ENCODE results near the gene COA8.
"Not testable (repeated sequence)": the region's sequence is repeated elsewhere in the genome, so short reads cannot be mapped to it uniquely, and the experiment has no call there.

Gene COA8, protein sequence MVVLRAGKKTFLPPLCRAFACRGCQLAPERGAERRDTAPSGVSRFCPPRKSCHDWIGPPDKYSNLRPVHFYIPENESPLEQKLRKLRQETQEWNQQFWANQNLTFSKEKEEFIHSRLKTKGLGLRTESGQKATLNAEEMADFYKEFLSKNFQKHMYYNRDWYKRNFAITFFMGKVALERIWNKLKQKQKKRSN

DNA sequence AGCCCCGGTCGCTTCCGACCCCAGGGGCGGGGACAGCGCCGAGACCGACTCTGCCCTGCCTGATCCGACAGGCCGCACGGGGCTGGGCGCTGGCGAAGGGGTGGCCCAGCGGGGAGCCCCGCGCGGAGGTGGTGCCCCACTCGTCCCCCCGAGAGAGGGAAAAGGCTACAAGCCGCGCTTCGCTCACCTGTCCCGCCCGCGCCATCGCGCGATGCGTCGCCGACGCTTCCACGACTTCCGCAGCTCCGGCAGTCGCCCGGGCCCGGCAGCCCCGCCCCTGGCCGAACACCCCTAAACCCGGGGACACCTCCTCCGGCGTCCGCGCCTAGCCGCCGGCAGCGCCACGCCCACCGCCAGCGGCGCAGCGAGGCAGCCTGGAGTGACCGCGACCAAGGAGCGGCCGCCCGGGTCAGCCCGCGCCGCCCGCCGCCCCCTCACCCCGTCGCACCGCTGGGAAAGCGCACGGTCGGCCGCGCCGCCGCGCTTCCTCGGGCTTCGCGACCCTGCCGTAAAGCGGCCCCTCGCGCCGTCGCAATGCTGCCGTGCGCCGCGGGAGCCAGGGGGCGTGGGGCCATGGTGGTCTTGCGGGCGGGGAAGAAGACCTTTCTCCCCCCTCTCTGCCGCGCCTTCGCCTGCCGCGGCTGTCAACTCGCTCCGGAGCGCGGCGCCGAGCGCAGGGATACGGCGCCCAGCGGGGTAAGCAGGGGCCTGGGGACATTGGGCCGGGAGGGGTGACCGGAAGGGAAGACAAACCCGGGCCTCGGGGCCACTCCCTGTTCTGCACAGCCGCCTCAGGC is at the start of gene COA8, which contains the start of gene BAG5:
COA8 (plus strand) TSS at position 532 of the 797 bp plus-strand sequence; CDS start at position 574, 42 bp downstream.
BAG5 (minus strand) TSS at position 229 of the 797 bp plus-strand sequence. CDS start 1,493 bp downstream, outside the sequence.
- DNase-seq: peak; percentile 97

- DNase-seq: no peak
Observed at GRCh38 chr14:103514596-103515421, 48.0 kb upstream of the COA8 start.

GRCh38 chr14:103516426-103517173 is 46.2 kb upstream of the COA8 start:
- DNase-seq: no peak

DNA sequence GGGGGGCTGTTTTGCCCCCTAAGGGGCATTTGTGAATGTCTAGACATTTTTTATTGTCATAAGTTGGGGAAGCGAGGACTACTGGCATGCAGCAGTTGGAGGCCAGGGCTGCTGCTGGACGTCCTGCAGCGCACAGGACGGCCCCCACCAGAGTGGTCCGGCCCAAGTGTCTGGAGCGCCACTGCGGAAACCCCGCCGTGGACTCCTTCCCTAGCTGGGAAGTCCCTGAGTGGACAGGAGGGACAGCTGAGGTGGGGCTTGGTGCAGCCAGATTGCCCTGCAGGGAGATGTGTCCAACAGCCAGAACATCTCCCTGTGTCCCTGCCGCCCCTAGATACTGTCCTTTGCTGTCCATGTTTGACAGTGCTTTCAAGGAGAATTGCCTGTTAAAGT is 45.6 kb upstream of the COA8 start:
- DNase-seq: no peak

- no peak for DNase-seq
Observed at GRCh38 chr14:103517721-103518421, 44.9 kb upstream of the COA8 start.

GRCh38 chr14:103518422-103519042 is 44.2 kb upstream of the COA8 start:
- DNase-seq: peak; percentile 69

GRCh38 chr14:103519043-103519836 is 43.5 kb upstream of the COA8 start:
- no peak for DNase-seq

DNA sequence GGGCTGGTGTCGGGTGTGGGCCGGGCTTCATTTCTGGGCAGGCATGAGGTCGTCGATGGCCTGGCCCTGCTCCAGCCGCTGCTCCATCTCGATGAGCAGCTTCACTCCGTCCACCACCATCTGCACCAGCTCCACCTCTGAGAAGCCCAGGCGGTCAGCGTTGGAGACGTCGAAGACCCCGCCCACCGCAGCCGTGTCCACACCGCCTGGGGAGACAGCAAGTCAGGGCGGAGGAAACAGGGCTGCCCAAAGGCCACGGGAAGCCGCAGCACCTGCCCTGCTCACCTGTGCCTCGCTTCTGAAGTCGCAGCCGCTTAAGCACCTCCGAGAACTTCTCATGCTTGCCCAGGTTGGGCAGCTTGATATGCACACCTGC is 42.9 kb upstream of the COA8 start:
- DNase-seq: no peak

GRCh38 chr14:103520269-103520656 is 42.5 kb upstream of the COA8 start:
- DNase-seq: no peak

GRCh38 chr14:103520657-103521437 is 41.9 kb upstream of the COA8 start:
- DNase-seq: peak; percentile 68

- DNase-seq: peak; percentile 58
Observed at GRCh38 chr14:103521438-103521950, 41.3 kb upstream of the COA8 start.

DNA sequence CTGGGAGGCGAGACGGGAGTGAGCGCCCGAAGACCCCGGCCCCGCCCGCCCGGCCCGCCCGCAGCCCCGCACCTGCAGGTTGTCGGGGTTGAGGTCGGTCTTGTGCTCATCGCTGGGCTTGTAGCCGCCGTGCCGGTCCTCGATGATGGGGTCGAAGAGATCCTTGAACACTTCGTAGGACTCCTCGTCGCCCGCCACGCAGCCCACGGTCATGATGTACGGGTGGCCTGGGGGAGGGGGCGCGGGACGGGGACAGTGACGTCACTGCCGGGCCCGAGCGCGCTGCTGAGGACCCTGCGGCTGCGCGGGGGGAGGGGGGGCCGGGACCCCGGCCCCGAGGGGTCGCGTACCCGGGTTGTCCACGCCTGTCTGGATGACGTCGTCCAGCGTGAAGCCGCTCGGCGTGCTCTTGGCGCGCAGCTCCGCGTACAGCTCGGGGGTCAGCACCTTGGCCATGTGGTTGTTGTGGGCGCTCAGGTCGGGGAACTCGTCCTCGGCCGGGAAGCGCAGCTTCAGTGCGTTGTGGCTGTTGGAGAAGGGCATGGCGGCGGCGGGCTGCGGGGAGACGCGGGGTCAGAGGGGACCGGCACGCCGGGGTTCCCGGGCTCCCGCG is 40.7 kb upstream of the COA8 start:
- DNase-seq: peak; percentile 79

DNA sequence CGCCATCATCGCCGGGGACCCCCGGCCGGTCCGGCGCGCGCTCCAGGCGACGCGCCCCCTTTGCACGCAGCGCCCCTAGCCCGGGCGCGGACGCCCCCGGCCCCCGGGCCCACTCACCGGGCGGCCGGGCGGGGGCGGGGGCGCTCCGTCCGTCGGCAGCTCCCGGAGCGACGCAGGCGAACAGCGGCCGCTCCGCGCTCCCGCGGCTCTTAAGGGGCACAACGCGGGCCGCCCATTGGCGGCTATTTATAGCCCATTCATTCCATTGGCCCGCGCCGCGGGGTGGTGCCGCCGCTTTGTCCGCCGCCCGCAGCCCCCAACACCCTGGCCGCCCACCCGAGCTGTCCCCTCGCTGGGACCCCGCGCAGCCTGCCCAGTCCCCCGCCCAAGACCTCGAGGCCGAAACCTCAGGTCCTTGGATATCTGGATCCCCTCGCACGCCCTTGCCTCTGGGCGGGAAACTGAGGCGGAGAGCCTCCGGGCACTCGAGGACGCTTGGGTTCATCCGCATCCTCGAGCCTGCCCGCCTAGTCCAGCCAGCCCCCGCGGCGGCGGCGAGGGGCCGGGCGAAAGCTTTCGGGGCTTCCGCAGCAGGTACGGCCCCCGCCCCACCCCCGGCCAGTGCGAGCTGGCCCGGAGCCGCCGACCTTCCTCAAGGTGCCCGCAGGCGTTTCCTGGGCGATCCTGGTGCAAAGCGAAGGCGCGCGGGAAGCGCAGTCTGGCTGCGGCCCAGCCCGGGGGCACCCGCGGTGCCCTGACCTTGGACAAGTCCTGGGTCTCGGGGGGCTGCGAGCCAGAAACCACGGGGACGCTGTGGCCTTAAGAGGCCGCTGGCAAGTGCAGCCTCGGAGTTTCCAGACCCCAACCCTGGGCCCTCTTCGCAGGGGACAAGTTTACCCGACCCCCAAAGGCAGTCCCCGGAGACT is 39.8 kb upstream of the COA8 start, which contains the start of gene CKB:
CKB (minus strand) TSS at position 182 of the 926 bp plus-strand sequence. CDS start 337 bp downstream, outside the sequence.
- peak; percentile 91 for DNase-seq

DNA sequence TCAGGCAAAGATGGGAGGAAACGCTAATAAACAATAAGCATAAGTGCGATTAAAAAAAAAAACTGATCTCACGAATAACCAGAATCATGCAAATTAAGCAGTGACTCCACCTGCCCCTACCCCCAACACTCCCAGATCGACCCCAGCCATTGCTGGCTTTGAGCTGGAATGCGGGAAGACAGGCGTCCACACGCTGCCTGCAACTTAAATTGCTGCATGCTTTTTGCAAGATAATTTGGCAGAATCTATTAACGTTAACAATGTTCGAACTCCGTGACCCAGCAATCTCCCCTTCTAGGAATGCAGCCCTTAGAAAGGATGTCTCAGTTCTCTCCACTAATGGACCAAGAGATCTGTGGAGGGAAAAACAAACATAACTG is 39.2 kb upstream of the COA8 start:
- DNase-seq: no peak

DNA sequence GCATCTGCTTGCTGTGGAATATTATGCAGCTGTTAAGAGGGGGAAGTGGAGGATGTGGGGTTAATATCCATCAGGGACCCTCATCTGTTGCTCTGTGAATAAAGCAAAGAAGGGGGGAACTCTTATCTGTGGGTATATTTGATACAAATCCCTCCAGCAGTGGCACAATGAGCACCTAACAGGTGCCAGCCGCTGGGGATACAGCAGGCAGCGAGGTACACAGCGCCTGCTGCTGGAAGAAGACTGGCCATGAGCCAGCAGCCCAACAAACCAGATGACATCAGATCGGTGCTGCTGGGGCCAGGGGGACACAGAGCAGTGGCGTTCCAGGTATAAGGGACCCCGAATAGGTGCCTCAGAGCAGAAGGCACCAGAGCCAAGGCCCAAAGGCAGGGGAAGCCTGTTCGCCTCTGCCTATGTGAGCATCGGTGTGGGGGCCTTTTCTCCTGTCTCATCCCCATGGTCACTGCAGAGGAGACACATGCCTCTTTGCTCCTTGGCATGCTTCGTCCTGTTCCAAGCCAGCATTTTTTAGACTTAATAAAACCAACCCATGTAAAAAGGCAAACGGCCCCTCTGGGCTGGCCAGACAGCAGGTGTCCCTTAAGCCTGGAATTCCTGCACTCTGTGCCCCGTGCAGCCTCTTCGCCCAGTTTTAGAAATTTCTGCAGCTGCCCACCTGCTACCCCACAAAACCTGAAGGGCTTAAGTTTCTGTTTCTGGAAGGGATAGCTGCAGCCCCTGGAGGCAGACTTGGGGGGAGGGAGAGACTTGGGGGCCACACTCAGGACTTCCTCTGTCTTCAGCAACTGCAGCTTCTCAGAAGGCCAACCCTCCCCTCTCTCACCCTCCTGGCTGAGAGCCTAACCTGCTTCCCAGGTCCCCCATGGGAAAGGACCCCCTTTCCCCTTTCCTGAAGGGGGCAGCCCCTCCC is 38.5 kb upstream of the COA8 start:
- no peak for DNase-seq

GRCh38 chr14:103525430-103526246 is 37.1 kb upstream of the COA8 start:
- not testable (repeated sequence) for DNase-seq
